HG02759 (cell line): ENCODE results near the gene CEP112.

Source experiments
- ATAC-seq: cut with Tn5 transposase; IDR thresholded peaks from one replicate; pipeline ENCODE4 v1.9.1; 2021; ENCODE audit warnings: mild to moderate bottlenecking, moderate library complexity; ENCODE audit not compliant: unreplicated experiment

CEP112 gene

DNA sequence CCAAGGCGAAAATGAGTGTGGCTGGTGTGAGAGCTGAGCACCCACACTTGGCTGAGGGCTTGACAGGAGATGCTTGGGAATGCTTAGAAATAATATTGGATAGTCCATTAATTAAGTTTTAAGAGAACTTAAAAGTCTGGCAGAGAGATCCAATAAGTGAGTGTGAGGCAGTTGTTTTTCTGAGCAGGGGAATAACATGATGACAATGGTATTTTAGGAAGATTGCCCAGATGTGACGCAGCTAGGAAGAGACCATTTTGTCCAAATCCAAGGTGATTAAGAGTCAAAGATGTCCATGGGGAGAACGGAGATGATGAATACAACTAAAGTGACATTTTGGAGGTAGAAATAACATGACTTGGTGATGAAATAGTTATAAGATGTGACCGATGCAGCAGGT is 527.7 kb downstream of the CEP112 start:
- no peak for ATAC-seq

DNA sequence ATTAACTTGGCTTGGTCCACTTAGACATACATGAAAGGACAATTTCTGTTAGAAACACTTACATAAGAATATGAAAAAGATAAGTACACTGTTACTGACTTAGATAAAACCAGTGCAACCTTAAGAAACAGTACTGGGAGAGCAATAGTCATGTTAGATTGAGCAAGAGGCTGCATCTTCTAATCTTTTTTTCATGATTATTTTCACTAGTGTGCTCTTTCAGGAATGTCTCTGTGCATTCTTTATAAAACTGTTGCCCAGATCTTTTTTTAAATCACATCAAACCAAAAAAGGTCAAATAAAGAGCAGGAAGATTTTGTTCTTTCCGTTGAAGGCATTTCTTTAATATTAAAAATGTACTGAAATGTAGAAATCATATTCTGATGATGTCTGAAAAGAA is 529.7 kb downstream of the CEP112 start:
- ATAC-seq = no peak

DNA sequence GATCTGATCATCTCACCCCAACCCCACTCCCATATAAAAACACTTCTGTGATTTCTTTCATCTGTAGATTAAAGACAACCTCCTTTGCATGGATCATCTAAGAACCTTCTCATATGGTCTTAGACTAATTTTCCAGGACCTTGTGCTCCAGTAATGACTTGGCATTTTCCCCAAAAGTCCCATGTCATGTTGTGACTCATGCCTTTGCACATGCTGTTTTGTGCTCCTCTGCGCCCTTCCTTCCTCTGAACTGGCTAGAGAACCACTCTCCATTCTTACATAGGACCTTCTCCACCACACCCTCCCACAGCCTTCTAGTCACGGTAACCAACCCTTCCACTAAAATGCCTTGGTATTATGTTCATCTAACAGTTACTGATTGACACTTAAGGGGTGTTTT is 531.0 kb downstream of the CEP112 start:
- no peak for ATAC-seq

DNA sequence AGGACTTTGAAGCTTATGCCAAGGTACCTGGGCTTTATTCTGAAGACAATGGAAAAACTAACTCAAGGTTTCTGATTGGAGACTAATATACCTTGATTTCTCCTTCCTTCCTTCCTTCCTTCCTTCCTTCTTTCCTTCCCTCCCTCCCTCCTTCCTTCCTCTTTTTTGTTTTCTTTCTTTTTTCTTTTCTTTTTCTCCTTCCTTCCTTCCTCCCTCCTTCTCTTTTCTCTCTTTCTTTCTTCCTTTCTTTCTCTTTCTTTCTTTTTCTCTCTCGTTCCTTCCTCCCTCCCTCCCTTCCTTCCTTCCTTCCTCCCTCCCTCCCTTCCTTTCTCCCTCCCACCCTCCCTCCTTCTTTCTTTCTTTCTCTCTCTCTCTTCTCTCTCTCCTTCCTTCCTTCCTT is 531.9 kb downstream of the CEP112 start:
- ATAC-seq = no peak

DNA sequence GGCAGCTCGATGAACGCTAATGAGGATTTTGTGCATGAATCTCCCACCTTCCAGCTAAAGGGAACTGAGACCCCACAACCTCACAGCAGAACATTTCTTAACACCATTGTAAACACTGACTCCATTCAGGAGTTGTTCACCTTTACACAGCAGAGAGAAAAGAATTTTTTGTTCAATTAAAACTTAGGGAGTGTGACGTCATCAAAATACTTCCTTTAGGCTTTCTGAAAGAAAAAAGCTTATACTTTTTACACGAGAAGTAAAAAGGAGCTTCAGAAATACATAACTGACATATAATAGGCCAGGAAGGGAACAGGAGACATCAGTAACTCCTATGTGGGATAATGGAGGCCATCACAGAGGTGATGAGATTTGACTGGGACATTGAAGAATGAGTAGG is 532.4 kb downstream of the CEP112 start:
- no peak for ATAC-seq

DNA sequence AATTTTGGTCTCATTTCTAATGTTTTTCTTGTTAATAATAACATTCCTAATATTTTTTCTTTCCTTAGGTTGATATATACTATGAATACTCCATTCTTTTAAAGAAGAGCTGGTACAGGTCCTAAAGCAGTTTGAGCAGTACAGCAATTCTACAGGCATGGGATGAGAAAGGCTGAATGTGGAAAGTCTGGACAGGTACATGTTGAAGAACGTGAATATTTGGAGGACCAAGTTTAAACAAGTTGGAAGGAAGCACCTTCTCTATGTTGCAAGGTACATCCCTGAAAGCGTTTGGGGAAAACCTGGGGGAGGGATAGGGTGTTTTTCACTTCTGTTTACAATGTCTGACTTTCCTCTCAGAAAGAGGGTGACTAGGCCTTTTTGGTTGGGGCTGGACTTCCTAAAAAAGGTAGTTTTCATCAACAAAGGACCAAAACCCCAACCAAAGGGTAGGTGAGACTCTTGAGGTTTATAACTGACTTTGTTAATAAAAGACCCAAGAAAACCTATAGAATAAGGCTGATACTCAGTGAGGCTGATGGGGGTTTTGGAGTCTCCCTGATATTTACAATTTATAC is 534.6 kb downstream of the CEP112 start:
- ATAC-seq = no peak

DNA sequence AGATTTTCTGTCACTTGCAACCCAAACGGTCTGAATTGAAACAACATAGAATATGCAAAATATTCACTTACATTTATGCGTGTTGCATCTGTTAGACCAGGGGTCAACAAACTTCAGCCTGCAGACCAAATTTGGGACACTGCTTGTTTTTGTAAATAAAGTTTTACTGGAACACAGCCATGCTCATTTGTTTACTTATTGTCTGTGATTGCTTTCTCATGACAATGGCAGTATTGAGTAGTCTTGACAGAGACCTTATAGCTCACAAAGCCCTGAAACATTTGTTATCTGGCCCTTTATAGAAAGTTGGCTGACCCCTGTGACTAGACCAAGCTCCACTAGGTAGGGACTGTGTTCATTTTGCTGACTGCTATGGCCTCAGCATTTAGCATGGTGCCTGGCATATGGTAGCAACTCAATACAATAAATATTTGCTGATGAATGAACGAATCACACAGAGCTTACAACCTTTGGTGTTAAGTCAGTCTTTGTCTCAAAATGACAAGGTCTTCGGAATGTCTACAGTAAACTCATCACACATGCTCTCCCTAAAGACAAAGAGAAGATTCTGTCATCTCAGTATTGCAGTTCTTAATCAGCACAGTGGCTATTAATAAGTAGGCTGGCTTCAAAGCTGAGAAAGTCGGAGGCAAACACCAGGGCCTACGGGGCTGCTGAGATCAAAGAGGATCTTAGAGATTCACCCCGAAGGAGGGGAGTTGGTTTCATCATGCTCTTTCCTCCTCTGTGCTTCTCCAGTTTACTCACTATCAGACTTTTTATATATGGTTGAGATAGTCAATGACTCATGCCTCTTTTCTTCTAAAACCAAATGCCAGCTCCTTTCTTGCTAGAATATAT is 535.3 kb downstream of the CEP112 start:
- no peak for ATAC-seq

DNA sequence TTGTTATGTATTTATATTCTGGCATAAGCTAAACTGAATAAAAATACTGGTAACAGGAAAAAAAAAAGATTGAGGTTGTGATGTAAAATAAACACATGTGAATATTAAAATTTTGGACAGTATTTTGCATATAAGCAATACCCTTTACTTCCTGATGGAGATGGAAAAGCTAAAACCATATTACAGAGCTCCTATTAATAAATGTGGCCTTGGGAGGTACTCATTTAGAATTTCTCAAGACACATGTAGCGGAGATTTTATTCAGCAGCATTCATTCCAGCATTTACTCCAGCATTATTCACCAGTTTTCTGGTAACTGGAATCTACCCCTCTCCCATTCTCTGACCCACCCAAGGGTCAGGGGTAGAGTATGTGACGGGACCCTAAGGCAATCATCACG is 536.2 kb downstream of the CEP112 start:
- ATAC-seq = no peak

DNA sequence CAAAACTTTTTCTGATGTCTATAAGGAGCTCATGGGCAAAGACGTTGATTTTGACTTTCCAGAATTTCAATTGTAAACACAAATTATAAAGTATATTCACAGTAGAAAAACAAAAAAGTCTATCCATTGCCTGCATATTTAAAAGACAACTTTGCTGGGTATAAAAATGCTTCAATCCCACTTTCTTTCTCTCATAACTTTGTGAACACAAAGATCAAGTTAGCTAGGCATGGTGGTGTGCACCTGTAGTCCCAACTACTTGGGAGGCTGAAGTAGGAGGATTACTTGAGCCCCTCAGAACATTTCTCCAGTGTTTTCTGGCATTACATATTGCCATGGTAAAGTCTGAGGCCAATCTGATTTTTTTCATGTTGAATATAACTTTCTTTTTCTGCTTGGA is 547.4 kb downstream of the CEP112 start:
- ATAC-seq = no peak

DNA sequence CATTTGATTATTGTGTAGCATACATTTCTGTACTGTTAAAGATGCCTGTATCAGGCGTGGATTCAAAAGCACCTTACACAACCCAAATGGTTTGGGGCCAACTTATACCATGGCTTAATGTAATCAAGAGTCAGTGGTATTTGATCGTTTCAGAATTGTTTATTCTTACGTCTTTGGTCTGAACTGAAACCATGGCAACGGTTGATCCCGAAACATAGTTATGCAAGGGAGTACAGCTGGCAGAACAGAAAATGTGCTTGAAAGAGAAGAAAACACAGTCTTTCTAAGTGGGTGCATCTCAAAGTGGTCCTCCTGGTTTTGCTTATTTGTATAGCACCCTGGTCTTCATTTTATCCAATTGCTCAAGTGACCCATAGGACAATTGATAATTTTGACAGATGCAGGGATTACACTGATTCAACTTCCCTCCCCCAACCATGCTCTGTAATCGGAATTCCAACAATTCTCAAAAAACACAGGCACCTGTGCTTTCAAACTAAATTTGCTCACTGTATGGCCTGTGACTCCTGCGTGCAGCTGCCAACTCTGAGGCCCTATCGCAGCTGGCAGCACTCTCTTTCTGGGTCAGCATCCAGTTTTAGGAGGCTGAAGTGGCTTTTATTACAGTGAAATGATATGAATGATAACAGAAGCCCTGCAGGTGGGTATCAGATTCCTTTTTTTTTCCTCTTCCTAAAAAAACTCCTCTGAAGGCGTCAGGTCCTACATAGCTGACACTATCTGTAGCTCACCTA is 553.5 kb downstream of the CEP112 start:
- ATAC-seq = no peak

DNA sequence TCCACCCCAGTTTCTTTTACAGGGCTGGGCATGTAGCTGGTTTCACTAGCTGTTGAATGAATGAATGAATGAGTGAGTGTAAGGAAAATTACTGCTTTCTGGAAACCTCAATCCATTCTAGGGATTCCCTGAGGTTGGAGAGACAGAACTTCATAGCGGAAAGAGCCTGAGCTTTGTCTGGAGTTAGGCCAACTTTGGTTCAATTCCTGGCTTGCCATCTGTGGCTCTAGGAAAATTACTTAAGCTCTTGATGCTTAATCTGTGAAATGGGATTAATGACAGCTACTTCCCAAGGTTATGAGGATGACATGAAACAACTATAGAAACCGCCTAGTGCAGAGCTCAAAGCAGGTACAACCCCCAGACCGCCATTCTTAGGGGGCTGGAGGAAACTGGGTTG is 554.1 kb downstream of the CEP112 start:
- ATAC-seq = no peak

DNA sequence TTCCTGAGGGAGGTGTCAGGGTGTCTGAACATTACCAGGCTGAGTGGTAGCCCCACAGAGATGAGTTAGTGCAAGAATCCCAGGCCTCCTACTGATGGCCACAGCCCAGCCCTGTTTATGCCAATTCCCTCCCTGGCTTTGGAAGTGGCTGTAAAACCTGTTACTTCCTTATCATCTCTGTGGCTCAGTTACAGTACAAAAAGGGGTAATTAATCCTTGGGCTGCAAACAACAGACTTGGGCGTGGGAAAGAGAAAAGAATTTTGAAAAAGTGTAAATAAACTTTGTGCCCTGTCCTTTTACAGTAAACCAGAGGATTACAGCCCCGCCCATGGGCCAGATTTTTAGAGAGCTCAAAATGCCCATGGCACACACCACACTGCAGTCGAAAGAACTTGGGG is 557.4 kb downstream of the CEP112 start:
- ATAC-seq = no peak

DNA sequence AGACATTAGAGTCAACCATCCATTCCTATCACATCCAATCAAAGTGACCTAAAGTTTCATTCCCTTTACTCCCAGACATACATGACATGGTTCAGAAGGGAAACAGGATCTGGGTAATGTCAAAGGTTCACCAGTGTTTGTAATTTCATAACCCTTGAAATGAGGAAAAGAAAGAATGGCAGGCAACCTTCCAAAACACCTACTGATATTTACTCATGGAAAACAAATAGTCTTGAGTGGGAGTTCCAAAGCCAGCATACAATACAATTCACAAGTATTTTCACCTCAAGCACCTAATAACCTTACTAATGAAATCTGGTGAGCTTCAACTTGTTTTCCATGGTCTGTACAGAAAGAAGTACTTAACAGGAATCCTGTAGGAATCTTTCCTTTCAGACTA is 557.9 kb downstream of the CEP112 start:
- no peak for ATAC-seq

DNA sequence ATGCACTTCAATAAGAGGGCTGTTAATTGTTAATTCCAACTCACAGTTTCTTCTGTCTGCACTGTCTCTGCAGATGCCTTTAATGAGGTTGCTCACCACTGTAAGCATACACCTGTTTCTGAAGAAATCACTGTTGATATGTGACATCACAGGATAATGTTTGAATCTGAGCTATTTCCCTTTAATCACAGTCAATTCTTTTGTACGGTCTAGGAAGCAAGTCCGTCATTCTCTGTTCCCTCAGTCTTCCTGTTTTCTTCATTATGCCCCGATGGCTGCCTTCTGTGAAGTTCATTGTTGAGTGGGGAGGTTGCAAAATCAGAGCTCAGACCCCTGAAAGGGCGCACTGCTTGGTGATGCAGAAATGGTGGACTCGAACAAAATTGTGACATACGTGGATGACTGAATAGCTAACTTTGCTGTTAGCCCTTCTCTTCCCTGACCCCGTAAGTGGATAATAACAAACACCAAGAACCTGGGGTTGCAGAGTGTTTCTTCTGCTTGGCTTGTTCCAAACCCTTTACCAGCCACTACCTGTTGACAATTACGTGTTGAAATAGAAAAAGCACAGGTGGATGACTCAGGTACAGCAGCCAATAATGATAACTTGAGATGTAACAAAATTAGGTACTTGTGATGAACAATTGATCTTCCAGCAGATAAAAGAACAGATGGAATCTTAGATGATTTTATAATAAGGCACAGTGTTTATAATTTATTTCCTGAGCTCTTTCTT is 558.6 kb downstream of the CEP112 start:
- no peak for ATAC-seq

DNA sequence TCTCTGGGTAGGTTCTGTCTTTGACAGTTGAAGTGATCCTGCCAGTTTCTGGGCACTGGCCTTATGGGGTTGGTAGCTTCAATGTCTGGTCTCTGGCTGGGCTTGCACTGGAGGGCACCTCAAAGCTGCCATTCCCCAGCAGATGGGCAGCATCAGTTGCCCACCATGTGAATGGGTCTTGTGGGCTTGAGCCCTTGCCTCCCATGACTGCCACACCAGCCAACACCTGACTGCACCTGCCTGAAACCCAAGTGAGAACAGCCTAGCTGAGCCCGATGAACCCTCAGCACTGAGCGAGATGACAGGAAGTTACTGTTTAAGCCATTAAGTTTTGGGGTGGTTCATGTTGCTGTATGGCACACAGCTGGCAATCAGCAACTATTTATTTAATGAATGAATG is 561.4 kb downstream of the CEP112 start:
- ATAC-seq = no peak

DNA sequence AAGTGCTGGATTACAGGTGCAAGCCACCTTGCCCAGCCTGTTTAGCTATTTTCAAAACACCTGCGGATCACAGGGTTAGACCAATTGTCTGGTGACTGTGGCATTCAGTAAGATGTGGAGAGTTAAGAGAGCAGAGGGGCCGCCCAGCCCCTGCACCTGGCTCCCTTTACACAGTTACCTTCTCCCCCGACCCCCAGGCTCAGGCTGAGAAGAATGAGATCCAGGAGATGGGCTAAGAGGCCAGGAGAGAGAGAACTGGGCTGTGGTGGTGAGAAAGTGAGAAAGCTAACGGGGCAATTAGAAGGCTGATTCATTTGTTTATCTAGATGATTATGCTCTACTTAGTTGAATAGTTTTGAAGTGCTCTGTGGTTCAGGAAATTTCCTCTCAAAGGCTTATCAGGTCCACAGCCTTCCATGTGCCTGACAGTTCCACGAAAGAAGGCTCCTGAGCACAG is 562.7 kb downstream of the CEP112 start:
- no peak for ATAC-seq

DNA sequence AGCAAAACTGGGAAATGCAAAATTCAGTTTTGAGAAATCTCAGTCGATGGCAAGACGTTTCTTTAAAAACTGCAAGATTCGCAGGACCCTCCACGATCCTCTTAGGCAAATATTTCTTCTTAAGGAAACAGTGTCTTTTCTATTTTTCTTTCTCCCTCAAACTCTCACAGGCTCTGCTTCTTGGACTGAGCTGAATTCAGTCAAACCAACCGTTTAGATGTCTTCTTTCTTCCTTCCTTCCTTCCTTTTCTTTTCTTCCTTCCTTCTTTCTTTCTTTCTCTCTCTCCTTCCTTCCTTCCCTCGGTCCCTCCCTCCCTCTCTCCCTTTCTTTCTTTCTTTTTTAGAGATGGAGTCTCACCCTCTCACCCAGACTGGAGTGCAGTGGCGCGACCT is 563.3 kb downstream of the CEP112 start:
- no peak for ATAC-seq

DNA sequence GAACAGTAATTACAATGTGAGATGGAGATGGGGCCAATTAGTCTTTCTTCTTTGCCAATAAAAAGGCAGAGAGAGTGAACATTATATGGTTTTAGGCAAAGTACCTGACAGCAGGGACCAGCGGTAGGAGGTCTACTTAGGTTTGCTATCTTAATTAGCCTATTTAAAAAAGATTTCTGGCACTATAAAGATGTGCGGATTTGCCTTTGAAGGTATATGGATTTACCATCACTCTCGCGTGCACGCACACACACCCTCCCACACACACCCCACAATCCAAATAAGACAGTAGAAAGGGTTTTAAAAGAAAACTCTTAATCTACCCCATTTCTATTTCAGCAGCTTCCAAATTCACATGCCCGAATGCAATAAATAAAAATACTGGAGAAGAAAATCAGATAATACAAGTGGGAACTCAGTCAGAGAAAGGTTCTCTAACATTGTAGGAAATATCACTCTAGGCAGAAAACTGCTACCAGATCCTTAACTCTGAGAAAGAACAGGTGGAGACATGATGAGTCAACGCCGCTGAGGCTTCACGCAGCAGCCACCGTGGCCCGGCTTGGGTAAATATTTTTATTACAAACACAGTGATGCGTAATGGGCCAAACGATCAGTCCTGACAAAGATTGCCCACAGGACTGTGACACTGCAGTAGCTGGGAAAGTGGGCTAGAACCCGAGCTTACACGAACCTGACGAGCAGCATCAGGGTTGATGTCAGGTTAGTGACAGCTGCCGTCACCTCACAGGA is 563.9 kb downstream of the CEP112 start:
- ATAC-seq = no peak

DNA sequence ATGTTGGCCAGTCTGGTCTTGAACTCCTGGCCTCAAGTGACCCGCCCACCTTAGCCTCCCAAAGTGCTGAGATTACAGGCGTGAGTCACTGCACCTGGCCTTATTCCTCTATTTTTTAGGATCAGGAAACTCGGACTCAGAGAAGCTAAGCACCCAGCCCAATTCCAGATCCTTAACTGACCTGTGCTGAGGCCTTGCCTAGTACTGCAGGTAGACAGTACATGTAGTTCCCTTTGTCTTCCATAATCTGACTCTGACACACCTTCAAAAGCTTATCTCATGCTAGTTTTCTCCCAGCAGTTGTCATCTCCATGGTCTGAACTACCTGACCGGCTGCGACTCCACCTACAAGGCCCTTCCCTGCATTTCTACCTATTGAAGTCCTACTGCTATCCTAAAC is 564.8 kb downstream of the CEP112 start:
- ATAC-seq = no peak

DNA sequence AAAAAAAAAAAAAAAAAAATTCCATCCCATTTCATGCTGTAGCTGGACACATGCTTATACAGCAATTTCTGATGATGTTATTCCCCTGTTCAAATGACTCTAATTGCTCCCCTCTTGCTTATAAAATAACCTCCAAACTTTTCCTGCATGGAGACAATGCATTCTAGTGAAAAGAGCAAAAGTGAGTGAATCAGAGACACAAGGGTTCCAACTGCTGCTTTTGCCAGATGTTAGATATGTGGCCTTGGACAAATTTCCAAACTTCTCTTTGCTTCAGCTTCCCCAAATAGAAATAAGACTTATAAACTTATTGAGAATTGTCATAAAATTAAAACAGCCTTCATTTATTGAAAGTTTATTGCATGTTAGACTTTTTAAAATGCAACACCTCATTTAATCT is 565.5 kb downstream of the CEP112 start:
- ATAC-seq = no peak

DNA sequence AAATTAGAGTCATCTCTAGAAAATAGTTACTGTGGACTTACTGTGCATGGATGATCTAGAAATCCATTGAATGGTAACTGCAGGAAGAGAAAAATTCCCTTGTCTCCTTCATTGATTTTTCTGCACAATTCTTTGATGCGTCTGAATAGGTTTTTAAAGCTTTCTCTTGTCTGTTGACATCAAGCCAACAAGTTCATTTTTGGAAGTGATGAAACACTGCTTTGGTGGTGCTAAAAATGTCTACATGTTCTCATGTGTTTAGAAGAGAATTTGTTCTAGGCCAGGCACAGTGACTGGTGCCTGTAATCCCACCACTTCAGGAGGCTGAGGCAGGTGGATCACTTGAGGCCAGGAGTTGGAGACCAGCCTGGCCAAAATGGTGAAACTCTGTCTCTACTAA is 573.4 kb downstream of the CEP112 start:
- ATAC-seq = no peak
